ENCODE measurements around the gene CHAD. TPM values are rescaled to one million over a fixed set of nuclear protein-coding genes. Genes with fewer than 3 reads are reported as not detected.
A peak's percentile ranks its signal among the peaks of the same experiment; 100 is the strongest.

CHAD gene
- total and polyA plus RNA-seq, 2 of the 13 experiments (the other 11 are each of a cell fraction or from before 2014, with no cell fraction given), result 1.4 TPM; not detected in 1

DNA sequence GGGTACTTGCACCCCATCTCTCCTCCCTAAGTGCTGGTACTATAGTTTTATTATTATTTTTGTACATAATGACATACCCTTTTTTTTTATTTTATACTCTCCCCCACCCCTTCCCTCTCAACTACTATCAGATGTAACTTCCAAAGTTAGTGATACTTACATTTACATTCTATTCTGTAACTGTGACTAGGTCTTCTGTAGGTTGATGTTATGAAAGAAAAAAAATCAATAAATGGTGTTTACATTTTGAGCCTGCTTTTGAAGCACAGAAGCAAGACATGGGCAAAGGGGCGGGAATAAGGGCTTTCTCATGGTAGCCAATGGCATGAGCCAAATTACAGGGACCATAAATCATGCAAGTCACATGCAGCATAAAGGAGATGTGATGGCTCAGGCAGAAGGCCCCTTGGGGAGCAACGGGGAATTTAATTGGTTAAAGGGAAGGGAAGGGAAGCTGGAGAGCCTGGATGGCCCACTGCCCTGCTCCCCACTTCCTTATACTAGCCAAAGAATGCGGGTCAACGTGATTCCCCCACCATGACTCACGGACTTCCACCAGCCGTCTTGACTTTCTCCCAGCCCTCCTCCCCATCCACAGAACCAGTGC is 45.0 kb downstream of the CHAD start (continued):
- TF ChIP-seq, protein P1, sequence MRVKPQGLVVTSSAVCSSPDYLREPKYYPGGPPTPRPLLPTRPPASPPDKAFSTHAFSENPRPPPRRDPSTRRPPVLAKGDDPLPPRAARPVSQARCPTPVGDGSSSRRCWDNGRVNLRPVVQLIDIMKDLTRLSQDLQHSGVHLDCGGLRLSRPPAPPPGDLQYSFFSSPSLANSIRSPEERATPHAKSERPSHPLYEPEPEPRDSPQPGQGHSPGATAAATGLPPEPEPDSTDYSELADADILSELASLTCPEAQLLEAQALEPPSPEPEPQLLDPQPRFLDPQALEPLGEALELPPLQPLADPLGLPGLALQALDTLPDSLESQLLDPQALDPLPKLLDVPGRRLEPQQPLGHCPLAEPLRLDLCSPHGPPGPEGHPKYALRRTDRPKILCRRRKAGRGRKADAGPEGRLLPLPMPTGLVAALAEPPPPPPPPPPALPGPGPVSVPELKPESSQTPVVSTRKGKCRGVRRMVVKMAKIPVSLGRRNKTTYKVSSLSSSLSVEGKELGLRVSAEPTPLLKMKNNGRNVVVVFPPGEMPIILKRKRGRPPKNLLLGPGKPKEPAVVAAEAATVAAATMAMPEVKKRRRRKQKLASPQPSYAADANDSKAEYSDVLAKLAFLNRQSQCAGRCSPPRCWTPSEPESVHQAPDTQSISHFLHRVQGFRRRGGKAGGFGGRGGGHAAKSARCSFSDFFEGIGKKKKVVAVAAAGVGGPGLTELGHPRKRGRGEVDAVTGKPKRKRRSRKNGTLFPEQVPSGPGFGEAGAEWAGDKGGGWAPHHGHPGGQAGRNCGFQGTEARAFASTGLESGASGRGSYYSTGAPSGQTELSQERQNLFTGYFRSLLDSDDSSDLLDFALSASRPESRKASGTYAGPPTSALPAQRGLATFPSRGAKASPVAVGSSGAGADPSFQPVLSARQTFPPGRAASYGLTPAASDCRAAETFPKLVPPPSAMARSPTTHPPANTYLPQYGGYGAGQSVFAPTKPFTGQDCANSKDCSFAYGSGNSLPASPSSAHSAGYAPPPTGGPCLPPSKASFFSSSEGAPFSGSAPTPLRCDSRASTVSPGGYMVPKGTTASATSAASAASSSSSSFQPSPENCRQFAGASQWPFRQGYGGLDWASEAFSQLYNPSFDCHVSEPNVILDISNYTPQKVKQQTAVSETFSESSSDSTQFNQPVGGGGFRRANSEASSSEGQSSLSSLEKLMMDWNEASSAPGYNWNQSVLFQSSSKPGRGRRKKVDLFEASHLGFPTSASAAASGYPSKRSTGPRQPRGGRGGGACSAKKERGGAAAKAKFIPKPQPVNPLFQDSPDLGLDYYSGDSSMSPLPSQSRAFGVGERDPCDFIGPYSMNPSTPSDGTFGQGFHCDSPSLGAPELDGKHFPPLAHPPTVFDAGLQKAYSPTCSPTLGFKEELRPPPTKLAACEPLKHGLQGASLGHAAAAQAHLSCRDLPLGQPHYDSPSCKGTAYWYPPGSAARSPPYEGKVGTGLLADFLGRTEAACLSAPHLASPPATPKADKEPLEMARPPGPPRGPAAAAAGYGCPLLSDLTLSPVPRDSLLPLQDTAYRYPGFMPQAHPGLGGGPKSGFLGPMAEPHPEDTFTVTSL (CRISPR knock-in tag; IDR thresholded peaks at IDR 0.05; ENCODE audit: borderline replicate concordance), result peak; percentile 83; the same call in 1 of the 2 replicates
- TF ChIP-seq ZNF253 (CRISPR knock-in tag; IDR thresholded peaks at IDR 0.05; ENCODE audit: borderline replicate concordance) (no peak), ZNF724P (CRISPR knock-in tag; IDR thresholded peaks at IDR 0.05; ENCODE audit: borderline replicate concordance) (0 out of 2 replicates have a peak, but pooled peaks have one; percentile 36), ZNF282 (IDR thresholded peaks at IDR 0.05; ENCODE audit: partially characterized antibody) (no peak), GFI1 (CRISPR knock-in tag; IDR thresholded peaks at IDR 0.05; ENCODE audit: borderline replicate concordance) (no peak), ZNF746 (CRISPR knock-in tag; IDR thresholded peaks at IDR 0.05) (no peak), ZNF607 (CRISPR knock-in tag; IDR thresholded peaks at IDR 0.05; ENCODE audit: borderline replicate concordance) (0 out of 2 replicates have a peak, but pooled peaks have one; percentile 28), KAT8 (CRISPR knock-in tag; IDR thresholded peaks at IDR 0.05) (peak; percentile 88), ZNF703 (CRISPR knock-in tag; IDR thresholded peaks at IDR 0.05; ENCODE audit: borderline replicate concordance) (no peak), ZNF251 (CRISPR knock-in tag; IDR thresholded peaks at IDR 0.05) (no peak), ZMAT3 (CRISPR knock-in tag; conservative IDR thresholded peaks at IDR 0.05) (no peak), KDM5A (IDR thresholded peaks at IDR 0.05; ENCODE audit: borderline replicate concordance, low read length) (no peak), ZNF496 (CRISPR knock-in tag; IDR thresholded peaks at IDR 0.05; ENCODE audit: insufficient replicate concordance) (no peak), ZNF777 (CRISPR knock-in tag; IDR thresholded peaks at IDR 0.05) (no peak), ZNF572 (CRISPR knock-in tag; IDR thresholded peaks at IDR 0.05) (no peak)
- TF ChIP-seq, protein P2, sequence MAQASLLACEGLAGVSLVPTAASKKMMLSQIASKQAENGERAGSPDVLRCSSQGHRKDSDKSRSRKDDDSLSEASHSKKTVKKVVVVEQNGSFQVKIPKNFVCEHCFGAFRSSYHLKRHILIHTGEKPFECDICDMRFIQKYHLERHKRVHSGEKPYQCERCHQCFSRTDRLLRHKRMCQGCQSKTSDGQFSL (CRISPR knock-in tag; IDR thresholded peaks at IDR 0.05), result no peak
- TF ChIP-seq, protein P3, sequence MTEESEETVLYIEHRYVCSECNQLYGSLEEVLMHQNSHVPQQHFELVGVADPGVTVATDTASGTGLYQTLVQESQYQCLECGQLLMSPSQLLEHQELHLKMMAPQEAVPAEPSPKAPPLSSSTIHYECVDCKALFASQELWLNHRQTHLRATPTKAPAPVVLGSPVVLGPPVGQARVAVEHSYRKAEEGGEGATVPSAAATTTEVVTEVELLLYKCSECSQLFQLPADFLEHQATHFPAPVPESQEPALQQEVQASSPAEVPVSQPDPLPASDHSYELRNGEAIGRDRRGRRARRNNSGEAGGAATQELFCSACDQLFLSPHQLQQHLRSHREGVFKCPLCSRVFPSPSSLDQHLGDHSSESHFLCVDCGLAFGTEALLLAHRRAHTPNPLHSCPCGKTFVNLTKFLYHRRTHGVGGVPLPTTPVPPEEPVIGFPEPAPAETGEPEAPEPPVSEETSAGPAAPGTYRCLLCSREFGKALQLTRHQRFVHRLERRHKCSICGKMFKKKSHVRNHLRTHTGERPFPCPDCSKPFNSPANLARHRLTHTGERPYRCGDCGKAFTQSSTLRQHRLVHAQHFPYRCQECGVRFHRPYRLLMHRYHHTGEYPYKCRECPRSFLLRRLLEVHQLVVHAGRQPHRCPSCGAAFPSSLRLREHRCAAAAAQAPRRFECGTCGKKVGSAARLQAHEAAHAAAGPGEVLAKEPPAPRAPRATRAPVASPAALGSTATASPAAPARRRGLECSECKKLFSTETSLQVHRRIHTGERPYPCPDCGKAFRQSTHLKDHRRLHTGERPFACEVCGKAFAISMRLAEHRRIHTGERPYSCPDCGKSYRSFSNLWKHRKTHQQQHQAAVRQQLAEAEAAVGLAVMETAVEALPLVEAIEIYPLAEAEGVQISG (CRISPR knock-in tag; IDR thresholded peaks at IDR 0.05), result peak; percentile 78
- TF ChIP-seq, protein P4, sequence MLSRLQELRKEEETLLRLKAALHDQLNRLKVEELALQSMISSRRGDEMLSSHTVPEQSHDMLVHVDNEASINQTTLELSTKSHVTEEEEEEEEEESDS (CRISPR knock-in tag; IDR thresholded peaks at IDR 0.05; ENCODE audit: borderline replicate concordance), result 0 out of 2 replicates have a peak, but pooled peaks have one; percentile 23
- TF ChIP-seq, protein P5, sequence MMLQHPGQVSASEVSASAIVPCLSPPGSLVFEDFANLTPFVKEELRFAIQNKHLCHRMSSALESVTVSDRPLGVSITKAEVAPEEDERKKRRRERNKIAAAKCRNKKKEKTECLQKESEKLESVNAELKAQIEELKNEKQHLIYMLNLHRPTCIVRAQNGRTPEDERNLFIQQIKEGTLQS (CRISPR knock-in tag; IDR thresholded peaks at IDR 0.05), result no peak
- TF ChIP-seq, protein P6, sequence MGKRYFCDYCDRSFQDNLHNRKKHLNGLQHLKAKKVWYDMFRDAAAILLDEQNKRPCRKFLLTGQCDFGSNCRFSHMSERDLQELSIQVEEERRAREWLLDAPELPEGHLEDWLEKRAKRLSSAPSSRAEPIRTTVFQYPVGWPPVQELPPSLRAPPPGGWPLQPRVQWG (CRISPR knock-in tag; IDR thresholded peaks at IDR 0.05; ENCODE audit: borderline replicate concordance, low read depth), result no peak
